Retinal pigment epithelial cell (primary cell): ENCODE data around the gene LAMTOR1.

ENCODE experiments used
- DNase-seq: peaks from one replicate; pipeline ENCODE4 v3.0.0-alpha.2; 2010; ENCODE audit warnings: low read depth
- H3K4me3 ChIP-seq: 2 replicates; pipeline ENCODE4 v1.5.1; 2011; ENCODE audit warnings: mild to moderate bottlenecking, low read length, control low read depth, moderate library complexity
- TF ChIP-seq, protein P1 (sequence below): conservative IDR thresholded peaks from 2 replicates; pipeline ENCODE4 v1.5.1; 2011; ENCODE audit warnings: low read depth, low read length, control low read depth, inconsistent platforms

Gene LAMTOR1

DNA sequence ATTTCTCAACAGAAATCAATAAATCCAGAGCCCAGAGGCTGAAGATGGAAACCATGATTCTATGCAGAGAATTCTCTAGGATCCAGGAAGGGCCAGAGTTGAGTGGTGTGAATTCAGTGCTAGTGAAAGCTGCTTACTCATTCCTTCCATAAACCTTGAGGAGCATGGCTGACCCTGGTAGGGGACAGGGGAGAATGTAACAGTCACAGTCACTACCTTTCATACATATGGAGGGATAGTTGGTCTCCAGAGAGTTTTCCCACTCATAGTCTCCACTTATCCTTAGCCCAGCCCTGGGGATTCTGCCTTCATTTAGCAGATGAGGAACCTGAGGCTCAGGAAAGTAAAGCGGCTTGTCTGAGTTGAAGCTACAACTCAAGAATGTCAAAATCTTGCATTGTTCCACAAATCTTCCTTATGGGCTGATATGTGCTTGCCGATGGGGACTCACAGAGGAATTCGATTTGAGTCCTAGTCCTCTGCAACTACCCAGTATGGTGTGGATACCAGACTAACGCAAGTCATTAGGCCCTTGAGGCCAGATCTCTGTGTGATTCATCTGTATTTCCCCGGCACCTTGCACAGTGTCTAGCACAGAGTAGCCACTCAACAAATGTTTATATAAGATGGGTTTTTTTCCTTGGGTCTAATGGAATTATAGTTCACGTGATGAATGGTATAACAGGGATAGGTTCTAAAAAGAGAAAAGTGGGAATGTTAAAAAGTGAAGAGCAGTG, 13.1 kb upstream of the LAMTOR1 start:
- no peak for DNase-seq
- TF ChIP-seq, protein P1, sequence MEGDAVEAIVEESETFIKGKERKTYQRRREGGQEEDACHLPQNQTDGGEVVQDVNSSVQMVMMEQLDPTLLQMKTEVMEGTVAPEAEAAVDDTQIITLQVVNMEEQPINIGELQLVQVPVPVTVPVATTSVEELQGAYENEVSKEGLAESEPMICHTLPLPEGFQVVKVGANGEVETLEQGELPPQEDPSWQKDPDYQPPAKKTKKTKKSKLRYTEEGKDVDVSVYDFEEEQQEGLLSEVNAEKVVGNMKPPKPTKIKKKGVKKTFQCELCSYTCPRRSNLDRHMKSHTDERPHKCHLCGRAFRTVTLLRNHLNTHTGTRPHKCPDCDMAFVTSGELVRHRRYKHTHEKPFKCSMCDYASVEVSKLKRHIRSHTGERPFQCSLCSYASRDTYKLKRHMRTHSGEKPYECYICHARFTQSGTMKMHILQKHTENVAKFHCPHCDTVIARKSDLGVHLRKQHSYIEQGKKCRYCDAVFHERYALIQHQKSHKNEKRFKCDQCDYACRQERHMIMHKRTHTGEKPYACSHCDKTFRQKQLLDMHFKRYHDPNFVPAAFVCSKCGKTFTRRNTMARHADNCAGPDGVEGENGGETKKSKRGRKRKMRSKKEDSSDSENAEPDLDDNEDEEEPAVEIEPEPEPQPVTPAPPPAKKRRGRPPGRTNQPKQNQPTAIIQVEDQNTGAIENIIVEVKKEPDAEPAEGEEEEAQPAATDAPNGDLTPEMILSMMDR = no peak
- H3K4me3 ChIP-seq = no peak overlapping the region

DNA sequence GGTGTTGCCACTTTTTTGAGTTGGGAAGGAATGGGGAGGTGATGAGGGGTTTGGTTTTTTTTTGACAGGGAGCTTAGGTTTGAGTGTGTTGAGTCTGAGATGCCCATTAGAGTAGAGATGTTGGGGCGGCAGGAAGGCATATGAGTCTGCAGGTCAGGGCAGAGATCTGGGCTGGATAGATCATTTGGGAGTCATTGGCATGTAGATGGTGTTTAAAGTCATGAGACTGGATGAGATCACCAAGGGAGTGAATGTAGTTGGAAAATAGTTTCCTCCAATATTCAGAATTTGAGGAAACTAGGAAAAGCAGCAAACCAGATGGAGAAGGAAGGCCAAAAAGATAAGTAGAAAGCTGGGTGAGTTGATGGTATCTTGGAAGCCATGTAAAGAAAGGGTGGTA, 11.5 kb upstream of the LAMTOR1 start:
- TF ChIP-seq, protein P1 = no peak
- DNase-seq = no peak

GRCh38 chr11:72112978-72113808, 10.1 kb upstream of the LAMTOR1 start:
- no peak for DNase-seq
- TF ChIP-seq, protein P1 = no peak
- H3K4me3 ChIP-seq = peak overlapping the region; percentile 89

More for the DNA sequence above, 11.5 kb upstream of the LAMTOR1 start:
- no peak overlapping the region for H3K4me3 ChIP-seq

DNA sequence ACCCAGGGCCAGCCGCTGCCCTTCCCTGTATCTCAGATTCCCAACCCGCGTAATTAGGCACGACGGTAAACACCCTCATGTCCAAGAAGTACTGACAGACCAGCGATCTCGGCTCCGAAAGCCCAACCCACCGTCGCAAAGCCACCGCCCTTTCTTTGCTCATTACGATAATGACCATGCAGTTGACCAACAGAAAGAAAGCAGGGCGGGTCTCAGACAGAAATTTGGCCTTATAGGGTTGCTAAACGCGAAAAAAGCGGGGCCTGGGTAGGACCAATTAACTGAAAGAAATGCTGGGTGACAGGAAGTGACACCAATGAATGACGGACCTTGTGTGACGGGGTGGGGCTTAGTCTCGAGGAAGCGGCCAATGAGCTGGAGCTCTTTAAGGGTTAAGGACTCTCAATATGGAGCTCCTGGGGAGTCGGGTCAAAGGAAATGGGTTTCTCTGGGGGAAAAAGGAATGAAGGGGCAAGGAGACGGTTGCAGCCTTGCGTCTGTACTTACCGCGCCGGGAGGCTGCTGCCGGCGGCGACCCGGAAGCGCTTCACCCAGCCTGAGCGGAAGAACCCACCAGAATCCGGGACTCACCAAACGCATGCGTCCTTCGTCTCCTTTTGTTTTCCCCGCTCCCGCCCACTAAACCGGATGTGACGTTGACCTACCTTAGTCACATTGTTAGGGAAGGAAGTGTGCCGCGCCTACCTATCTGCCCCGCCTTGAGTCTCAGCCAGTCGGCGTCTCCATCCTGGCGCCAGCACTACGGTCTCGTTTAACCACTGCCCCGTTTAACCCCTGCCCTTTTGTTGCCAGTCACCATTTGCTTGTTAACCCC, 9.3 kb upstream of the LAMTOR1 start, which contains the start of gene ANAPC15:
TSS of gene ANAPC15 (minus strand) at position 553 of the 835 bp plus-strand sequence. CDS start 1,419 bp downstream, outside the sequence.
- peak; percentile 99 for DNase-seq
- H3K4me3 ChIP-seq = peak within 1 kb of the TSS; percentile 89
- TF ChIP-seq, protein P1 = no peak

GRCh38 chr11:72111300-72112142, 8.4 kb upstream of the LAMTOR1 start:
- no peak for DNase-seq
- TF ChIP-seq, protein P1 = no peak
- peak overlapping the region; percentile 89 for H3K4me3 ChIP-seq

DNA sequence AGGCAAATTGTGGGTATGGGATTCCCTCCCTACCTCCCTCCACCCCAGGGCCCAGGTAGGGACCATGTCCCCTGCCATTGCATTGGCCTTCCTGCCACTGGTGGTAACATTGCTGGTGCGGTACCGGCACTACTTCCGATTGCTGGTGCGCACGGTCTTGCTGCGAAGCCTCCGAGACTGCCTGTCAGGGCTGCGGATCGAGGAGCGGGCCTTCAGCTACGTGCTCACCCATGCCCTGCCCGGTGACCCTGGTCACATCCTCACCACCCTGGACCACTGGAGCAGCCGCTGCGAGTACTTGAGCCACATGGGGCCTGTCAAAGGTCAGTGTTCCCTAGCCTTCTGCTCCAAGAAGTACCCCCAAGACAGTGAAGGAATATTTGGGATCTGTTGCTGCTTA, 2.8 kb upstream of the LAMTOR1 start, which contains the start of gene TOMT:
TSS of gene TOMT (plus strand) at position 37 of the 400 bp plus-strand sequence. CDS start at position 65, 28 bp downstream.
- TF ChIP-seq, protein P1 = no peak
- DNase-seq = no peak
- no peak within 1 kb of the TSS for H3K4me3 ChIP-seq
